Activated CD8-positive, alpha-beta memory T cell treated with anti-CD3 and anti-CD28 coated beads, Interleukin-2, amount 10 ng/mL, durations not matched to agents 7 days and 5 days (primary cell): ENCODE results near the gene EPB41L5. TPM values are rescaled to one million over a fixed set of nuclear protein-coding genes. Genes with fewer than 3 reads are reported as not detected.
"Not testable (repeated sequence)": the region's sequence is repeated elsewhere in the genome, so short reads cannot be mapped to it uniquely, and the experiment has no call there.

Source experiments
- ATAC-seq: fragments of 150-1000 bp; cut with Tn5 transposase; one replicate; pipeline ENCODE4 v1.10.0; 2021; ENCODE audit warnings: moderate library complexity
- CTCF ChIA-PET: fragments of 350-600 bp; sonication (Branson Sonifier 250); formaldehyde crosslinking; loops from one replicate; lab custom pipeline; 2021; ENCODE audit warnings: antibody characterized with exemption; lab: Charles Lee
- DNase-seq: peaks from one replicate; pipeline ENCODE4 v3.0.0-alpha.2; 2020
- H3K27ac Mint-ChIP-seq: one replicate; pipeline ENCODE4 v1.8.0; 2021; ENCODE audit warnings: mild to moderate bottlenecking, mixed read lengths
- H3K27me3 Mint-ChIP-seq: one replicate; pipeline ENCODE4 v1.8.0; 2021; ENCODE audit warnings: mixed read lengths
- H3K36me3 Mint-ChIP-seq: one replicate; pipeline ENCODE4 v1.8.0; 2021; ENCODE audit warnings: mild to moderate bottlenecking, mixed read lengths
- H3K4me1 Mint-ChIP-seq: one replicate; pipeline ENCODE4 v1.8.0; 2021; ENCODE audit warnings: mixed read lengths
- H3K4me3 Mint-ChIP-seq: one replicate; pipeline ENCODE4 v1.8.0; 2021; ENCODE audit warnings: mild to moderate bottlenecking, moderate library complexity, mixed read lengths
- H3K9me3 Mint-ChIP-seq: one replicate; pipeline ENCODE4 v1.8.0; 2022; ENCODE audit warnings: low read depth, mixed read lengths
- total RNA-seq, 2 experiments: library from RNA; stranded (reverse); gene quantifications; one replicate each; pipeline ENCODE4 v1.2.3, GENCODE V29; 2021

The EPB41L5 gene
- total RNA-seq, 2 experiments from 2014 or later: 1.9 to 2.2 TPM

DNA sequence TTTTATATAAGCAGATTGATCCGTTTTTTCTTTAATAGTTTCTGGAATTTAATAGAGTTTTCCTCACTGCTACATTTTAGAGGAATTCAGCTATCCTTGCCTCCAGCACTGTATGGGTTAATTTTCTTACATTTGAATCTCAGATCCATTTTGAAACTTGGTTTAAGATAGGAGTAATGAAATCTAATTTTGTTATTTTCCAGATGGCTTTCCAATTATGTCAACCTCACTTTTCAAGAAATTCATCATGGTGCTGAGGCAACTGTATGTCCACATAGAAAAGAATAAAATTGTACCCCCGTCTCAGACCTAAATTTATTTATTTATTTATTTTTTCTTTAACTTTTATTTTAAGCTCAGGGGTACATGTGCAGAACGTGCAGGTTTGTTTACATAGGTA lies 105.1 kb downstream of the EPB41L5 start:
- Mint-ChIP-seq H3K27me3 (no peaks in the 10 kb centered on the region), H3K4me1 (no peaks in the 10 kb centered on the region), H3K9me3 (no peaks in the 10 kb centered on the region), H3K27ac (no peak overlapping the region), H3K36me3 (no peaks in the 10 kb centered on the region), H3K4me3 (no peak overlapping the region)
- ATAC-seq: no peak
- CTCF ChIA-PET: interaction anchor here (0.6 to 1.0 kb wide), 2 partner anchors 9 to 57 kb away, joined by 3 to 4 read pairs; no protein-coding TSS in a partner anchor
- no peak for DNase-seq

DNA sequence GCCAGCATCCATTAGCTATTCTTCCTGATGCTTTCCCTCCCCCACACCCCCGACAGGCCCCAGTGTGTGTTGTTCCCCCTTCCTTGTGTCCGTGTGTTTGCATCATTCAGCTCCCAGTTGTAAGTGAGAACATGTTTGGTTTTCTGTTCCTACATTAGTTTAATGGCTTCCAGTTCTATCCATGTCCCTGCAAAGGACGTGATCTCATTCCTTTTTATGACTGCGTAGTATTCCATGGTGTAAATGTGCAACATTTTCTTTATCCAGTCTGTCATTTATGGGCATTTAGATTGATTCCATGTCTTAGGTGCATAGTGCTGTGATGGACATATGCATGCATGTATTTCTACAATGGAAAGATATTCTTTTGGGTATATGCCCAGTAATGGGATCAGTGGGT lies 105.6 kb downstream of the EPB41L5 start:
- Mint-ChIP-seq H3K4me1 (no peaks in the 10 kb centered on the region), H3K36me3 (no peaks in the 10 kb centered on the region), H3K27me3 (no peaks in the 10 kb centered on the region), H3K4me3 (no peak overlapping the region), H3K9me3 (no peaks in the 10 kb centered on the region), H3K27ac (no peak overlapping the region)
- no peak for DNase-seq
- ATAC-seq: no peak
- CTCF ChIA-PET: interaction anchor here (0.6 to 1.0 kb wide), 2 partner anchors 9 to 56 kb away, joined by 3 to 4 read pairs; no protein-coding TSS in a partner anchor

DNA sequence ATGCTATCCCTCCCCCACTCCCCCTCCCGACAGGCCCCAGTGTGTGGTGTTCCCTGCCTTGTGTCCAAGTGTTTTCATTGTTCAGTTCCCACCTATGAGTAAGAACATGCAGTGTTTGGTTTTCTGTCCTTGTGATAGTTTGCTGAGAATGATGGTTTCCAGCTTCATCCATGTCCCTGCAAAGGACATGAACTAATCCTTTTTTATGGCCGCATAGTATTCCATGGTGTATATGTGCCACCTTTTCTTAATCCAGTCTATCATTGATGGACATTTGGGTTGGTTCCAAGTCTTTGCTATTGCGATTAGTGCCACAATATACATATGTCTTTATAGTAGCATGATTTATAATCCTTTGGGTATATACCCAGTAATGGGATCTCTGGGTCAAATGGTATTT lies 108.5 kb downstream of the EPB41L5 start:
- H3K27me3 Mint-ChIP-seq, H3K4me1 Mint-ChIP-seq, H3K4me3 Mint-ChIP-seq, DNase-seq, ATAC-seq, CTCF ChIA-PET, H3K36me3 Mint-ChIP-seq, H3K27ac Mint-ChIP-seq, H3K9me3 Mint-ChIP-seq: not testable (repeated sequence)

DNA sequence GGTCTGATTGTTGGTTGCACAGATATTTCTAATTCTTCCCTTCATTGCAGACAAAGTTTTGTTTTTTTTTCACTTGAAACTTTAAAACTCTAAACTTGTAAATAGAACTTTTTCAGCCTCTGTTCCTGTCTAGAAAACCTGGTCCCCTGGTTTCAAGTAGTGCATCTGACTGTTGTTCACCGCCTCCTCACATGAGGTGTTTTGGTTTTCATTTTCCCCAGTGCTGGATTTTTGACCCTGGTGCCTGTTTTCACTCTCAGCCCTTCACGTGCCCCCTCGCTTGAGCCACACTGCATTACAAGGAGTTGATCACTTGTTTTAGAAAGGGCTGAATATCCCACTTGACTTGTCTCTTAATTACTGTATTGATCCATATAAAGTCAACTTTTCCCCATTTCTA lies 110.2 kb downstream of the EPB41L5 start:
- Mint-ChIP-seq H3K4me1 (no peaks in the 10 kb centered on the region), H3K27me3 (no peaks in the 10 kb centered on the region), H3K36me3 (no peaks in the 10 kb centered on the region), H3K4me3 (no peak overlapping the region), H3K9me3 (no peaks in the 10 kb centered on the region), H3K27ac (no peak overlapping the region)
- no peak for DNase-seq
- CTCF ChIA-PET: no interaction called here
- ATAC-seq: no peak

DNA sequence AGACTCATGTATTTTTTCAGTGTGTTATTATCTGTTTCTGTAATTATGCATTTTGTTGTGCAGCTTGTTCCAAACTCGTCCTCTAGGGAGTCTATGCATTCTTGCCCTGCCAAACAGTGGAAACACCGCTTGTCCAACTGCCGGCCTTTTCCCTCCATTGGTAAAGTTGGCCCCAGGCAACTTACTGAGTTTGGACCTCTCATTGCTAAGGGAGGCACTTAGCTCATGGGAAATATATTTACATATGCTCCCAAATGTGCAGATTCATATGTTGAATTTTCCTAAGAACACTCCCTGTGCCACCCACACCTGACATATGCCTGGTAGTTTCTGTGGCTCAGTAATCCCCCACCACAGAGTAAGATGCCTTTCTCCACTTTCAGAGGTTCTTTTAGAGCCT lies 112.3 kb downstream of the EPB41L5 start:
- no peaks in the 10 kb centered on the region for H3K9me3 Mint-ChIP-seq
- no peaks in the 10 kb centered on the region for H3K27me3 Mint-ChIP-seq
- no peaks in the 10 kb centered on the region for H3K4me1 Mint-ChIP-seq
- no peak for ATAC-seq
- CTCF ChIA-PET: no interaction called here
- DNase-seq: no peak
- no peaks in the 10 kb centered on the region for H3K36me3 Mint-ChIP-seq
- H3K27ac Mint-ChIP-seq: no peak overlapping the region
- no peak overlapping the region for H3K4me3 Mint-ChIP-seq

DNA sequence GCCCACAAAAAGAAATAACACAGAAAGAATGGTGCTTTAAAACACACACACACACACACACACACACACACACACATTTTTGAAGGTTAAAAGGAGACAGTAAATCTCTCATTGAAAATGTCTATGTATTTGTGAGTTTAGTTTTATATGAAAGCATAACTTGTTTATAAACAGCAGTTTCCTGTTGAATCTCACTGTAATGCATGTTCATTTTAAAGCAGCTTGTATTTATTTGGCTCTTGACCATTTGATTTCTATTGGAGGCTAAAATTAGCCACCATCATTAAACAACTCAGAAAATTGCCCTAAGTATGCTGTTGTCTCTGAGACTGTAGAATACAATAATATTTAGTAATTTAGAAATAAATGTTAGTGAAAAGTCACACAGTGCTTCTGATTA lies 115.3 kb downstream of the EPB41L5 start:
- Mint-ChIP-seq H3K27ac (no peak overlapping the region), H3K4me1 (no peaks in the 10 kb centered on the region), H3K27me3 (no peaks in the 10 kb centered on the region), H3K4me3 (no peak overlapping the region), H3K36me3 (no peaks in the 10 kb centered on the region), H3K9me3 (no peaks in the 10 kb centered on the region)
- CTCF ChIA-PET: no interaction called here
- DNase-seq (no peak), ATAC-seq (no peak)

DNA sequence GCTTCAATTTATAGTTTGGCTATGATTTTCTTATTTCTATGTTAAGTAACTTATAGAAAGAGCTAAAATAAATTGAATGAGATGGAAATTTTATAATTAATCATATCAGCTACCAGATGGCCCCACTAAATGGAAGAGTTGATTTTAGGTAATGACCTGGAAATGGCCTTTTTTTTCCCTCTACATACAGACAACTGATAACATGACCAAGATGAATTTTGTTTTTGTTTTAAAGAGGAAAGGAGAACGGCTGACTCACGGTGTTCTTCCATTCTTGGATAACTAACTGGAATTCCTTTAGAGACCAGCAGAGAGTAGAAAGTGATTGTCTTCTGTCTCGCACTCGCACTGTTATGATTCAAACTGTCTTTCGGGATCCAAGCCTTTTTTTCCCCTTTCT lies 119.3 kb downstream of the EPB41L5 start:
- peaks cover 3% of the 10 kb centered on the region for H3K9me3 Mint-ChIP-seq
- no peak overlapping the region for H3K4me3 Mint-ChIP-seq
- no peak for DNase-seq
- no peaks in the 10 kb centered on the region for H3K4me1 Mint-ChIP-seq
- CTCF ChIA-PET: interaction anchor here (0.8 kb wide), 1 partner anchor 43 kb away, joined by 3 read pairs; no protein-coding TSS in a partner anchor
- peaks cover 4% of the 10 kb centered on the region for H3K36me3 Mint-ChIP-seq
- no peaks in the 10 kb centered on the region for H3K27me3 Mint-ChIP-seq
- H3K27ac Mint-ChIP-seq: no peak overlapping the region
- no peak for ATAC-seq

DNA sequence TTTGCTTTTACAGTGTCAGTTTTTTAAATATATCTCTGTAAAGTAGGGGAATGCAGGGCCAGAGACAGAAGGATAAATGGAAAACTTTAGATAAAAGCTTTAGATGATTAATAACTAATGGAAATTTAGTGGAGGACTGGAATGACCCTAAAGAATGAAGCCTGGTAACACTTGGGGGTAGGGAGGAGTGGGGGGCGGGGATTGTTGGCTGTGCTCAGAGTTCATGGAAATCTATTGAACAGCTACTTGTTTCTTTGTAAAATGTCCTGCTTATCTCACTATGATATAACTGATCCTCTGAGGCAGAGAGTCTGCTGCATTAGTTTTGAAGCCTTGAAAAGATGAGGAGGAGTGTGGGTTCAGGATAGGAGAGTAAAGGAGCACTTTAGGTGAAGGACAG lies 119.8 kb downstream of the EPB41L5 start:
- Mint-ChIP-seq H3K4me1 (no peaks in the 10 kb centered on the region), H3K36me3 (peaks cover 4% of the 10 kb centered on the region), H3K4me3 (no peak overlapping the region), H3K27me3 (no peaks in the 10 kb centered on the region), H3K9me3 (peaks cover 3% of the 10 kb centered on the region), H3K27ac (no peak overlapping the region)
- ATAC-seq (no peak), DNase-seq (no peak)
- CTCF ChIA-PET: interaction anchor here (0.8 kb wide), 1 partner anchor 42 kb away, joined by 3 read pairs; no protein-coding TSS in a partner anchor

DNA sequence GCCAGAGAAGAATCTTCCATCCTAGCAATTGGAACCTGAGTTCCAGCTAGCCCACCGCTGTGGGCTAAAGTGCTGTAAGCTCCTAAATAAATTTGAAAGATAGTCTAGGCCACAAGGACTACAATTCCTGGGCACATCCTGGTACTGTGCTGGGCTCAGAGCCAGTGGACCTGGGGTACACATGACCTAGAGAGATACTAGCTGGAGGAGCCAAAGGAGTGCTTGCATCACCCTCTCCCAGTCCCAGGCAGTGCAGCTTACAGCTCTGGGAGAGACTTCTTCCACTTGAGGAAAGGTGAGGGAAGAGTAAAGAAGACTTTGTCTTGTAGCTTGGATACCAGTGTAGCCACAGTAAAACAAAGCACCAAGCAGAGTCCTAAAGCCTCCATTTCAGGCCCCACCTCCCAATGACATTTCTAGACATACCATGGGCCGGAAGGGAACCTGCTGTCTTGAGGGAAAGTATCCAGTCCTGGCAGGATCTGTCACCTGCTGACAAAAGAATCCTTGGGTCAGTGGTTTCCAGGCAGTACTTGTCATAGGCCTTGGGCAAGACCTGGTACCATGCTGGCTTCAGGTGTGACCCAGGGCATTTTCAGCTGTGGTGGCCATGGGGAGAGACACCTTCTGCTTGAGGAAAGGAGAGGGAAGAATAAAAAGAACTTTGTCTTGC lies 120.8 kb downstream of the EPB41L5 start:
- no peak for ATAC-seq
- Mint-ChIP-seq H3K36me3 (peaks cover 4% of the 10 kb centered on the region), H3K9me3 (peaks cover 3% of the 10 kb centered on the region), H3K4me1 (no peaks in the 10 kb centered on the region), H3K4me3 (no peak overlapping the region), H3K27ac (no peak overlapping the region), H3K27me3 (no peaks in the 10 kb centered on the region)
- CTCF ChIA-PET: no interaction called here
- DNase-seq: no peak

DNA sequence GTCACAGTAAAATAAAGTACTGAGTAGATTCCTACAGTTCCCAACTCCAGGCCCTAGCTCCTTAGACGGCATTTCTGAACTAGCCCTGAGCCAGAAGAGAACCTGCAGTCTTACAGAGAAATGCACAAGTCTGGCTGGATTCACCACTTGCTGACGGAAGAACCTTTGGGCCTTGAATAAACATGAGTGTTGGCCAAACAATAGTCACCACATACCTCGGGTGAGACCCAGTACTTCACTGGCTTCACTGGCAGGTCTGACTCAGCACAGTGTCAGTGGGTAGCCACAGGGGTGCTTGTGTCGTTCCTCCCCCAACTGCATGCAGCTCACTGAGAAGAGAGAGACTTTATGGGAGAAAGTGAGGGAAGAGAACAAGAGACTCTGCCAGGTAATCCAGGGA lies 121.4 kb downstream of the EPB41L5 start:
- CTCF ChIA-PET: interaction anchor here (0.9 kb wide), 1 partner anchor 431 kb away, joined by 3 read pairs; no protein-coding TSS in a partner anchor
- peaks cover 3% of the 10 kb centered on the region for H3K9me3 Mint-ChIP-seq
- H3K27ac Mint-ChIP-seq: no peak overlapping the region
- H3K4me1 Mint-ChIP-seq: no peaks in the 10 kb centered on the region
- H3K4me3 Mint-ChIP-seq: no peak overlapping the region
- peaks cover 3% of the 10 kb centered on the region for H3K27me3 Mint-ChIP-seq
- ATAC-seq (no peak), DNase-seq (no peak)
- H3K36me3 Mint-ChIP-seq: peaks cover 4% of the 10 kb centered on the region

DNA sequence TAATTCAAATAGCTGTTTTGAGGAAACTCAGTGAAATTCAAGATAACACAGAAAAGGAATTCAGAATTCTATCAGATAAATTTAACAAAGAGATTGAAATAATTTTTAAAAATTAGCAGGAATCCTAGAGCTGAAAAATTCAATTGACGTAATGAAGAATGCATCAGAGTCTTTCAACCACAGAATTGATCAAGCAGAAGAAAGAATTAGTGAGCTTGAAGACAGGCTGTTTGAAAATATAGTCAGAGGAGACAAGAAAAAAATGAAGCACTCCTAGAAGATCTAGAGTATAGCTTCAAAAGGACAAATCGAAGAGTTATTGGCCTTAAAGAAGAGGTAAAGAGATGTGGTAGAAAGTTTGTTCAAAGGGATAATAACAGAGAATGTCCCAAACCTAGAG lies 122.1 kb downstream of the EPB41L5 start:
- H3K4me3 Mint-ChIP-seq, H3K27me3 Mint-ChIP-seq, H3K27ac Mint-ChIP-seq, H3K36me3 Mint-ChIP-seq, DNase-seq, ATAC-seq, H3K9me3 Mint-ChIP-seq, H3K4me1 Mint-ChIP-seq: not testable (repeated sequence)
- CTCF ChIA-PET: interaction anchor here (0.9 kb wide), 1 partner anchor 432 kb away, joined by 3 read pairs; no protein-coding TSS in a partner anchor

DNA sequence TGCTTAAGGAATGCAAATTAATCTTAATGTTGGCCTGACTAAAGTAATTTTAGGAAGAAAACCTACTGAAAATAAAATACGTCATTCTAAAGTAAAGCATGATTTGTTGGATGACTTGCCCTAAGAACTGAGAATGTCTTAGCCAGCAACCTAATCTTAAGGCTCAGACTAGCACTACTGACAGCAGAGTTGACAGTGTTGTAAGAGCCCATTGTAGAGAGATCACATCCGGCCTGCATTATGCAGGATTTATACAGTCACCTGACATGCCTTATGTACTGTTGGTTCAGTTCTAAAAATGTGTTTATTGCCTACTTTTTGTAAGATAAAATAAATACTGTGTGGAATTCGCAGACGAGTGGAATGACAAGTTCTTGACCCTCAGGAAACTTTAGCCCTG lies 128.0 kb downstream of the EPB41L5 start:
- Mint-ChIP-seq H3K4me3 (no peak overlapping the region), H3K36me3 (peaks cover 1% of the 10 kb centered on the region), H3K27ac (no peak overlapping the region), H3K9me3 (no peaks in the 10 kb centered on the region), H3K27me3 (peaks cover 3% of the 10 kb centered on the region), H3K4me1 (no peaks in the 10 kb centered on the region)
- DNase-seq (no peak), ATAC-seq (no peak)
- CTCF ChIA-PET: no interaction called here

DNA sequence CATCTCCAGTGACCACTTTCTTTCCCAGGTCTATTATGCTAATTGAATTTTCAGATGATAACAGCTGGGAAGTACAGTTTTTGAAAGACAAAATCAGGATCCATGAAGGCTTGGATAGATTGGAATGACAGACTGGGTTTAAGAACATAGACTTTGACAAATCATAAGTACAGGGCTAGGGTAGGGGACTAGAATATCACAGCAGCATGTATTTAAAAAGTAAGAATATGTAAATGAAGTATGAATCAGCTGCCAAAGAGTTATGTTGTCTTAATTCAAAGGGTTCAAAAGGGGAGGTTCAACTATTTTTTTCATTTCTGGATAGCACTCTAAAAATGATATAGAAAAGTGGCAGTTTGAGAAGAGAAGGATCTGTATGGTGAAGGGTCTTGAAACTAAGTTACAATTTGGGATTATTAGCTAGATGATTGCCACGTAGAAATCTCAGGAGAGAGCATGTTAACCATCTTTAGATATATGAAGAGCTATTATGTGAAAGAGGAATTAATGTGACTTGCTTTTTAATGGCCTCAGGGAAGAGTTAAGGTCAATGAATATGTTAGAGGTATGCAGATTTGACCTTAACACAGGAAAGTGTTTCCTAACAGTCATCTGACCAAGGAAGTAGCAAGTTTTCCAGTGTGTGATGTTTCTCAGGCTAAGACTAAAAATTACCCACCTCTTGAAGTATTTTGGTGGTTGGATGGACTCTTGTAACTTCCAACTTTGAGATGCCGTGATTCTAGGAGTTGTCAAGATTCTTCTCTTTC lies 128.6 kb downstream of the EPB41L5 start:
- Mint-ChIP-seq H3K9me3 (no peaks in the 10 kb centered on the region), H3K36me3 (no peaks in the 10 kb centered on the region), H3K27ac (no peak overlapping the region), H3K4me1 (no peaks in the 10 kb centered on the region), H3K4me3 (no peak overlapping the region), H3K27me3 (peaks cover 3% of the 10 kb centered on the region)
- DNase-seq (no peak), ATAC-seq (no peak)
- CTCF ChIA-PET: no interaction called here
